ENCODE results near the gene XRRA1.

XRRA1 gene

GRCh38 chr11:74844865-74845264 lies 104.0 kb downstream of the XRRA1 start:
- H3K36me3 ChIP-seq (ENCODE audit: insufficient read depth, insufficient read length, low read length) = peaks cover 67% of the 10 kb centered on the region
- no peaks in the 10 kb centered on the region for H3K9me3 ChIP-seq (ENCODE audit: insufficient read depth, low read length)
- no peak overlapping the region for H3K4me3 ChIP-seq (ENCODE audit: insufficient read length, low read depth)
- no peak for TF ChIP-seq SUZ12 (IDR thresholded peaks at IDR 0.05; ENCODE audit: extremely low read depth, insufficient read depth, insufficient read length)
- TF ChIP-seq ZNF274 (IDR thresholded peaks at IDR 0.05; ENCODE audit: low read depth, low read length) = no peak
- no peak for TF ChIP-seq YY1 (IDR thresholded peaks at IDR 0.05; ENCODE audit: insufficient read depth, insufficient read length)
- H3K4me1 ChIP-seq (ENCODE audit: insufficient read depth, insufficient read length) = no peaks in the 10 kb centered on the region
- no peaks in the 10 kb centered on the region for H3K27me3 ChIP-seq (ENCODE audit: insufficient read depth, insufficient read length)
- no peak for DNase-seq (ENCODE audit: low read depth, low spot score)
- no peak overlapping the region for H3K9ac ChIP-seq (ENCODE audit: insufficient read length, low read depth)

GRCh38 chr11:74844072-74844471 lies 104.8 kb downstream of the XRRA1 start:
- DNase-seq (ENCODE audit: low read depth, low spot score) = no peak
- Histone ChIP-seq H3K4me1 (ENCODE audit: insufficient read depth, insufficient read length) (no peaks in the 10 kb centered on the region), H3K9ac (ENCODE audit: insufficient read length, low read depth) (no peak overlapping the region), H3K4me3 (ENCODE audit: insufficient read length, low read depth) (no peak overlapping the region), H3K27me3 (ENCODE audit: insufficient read depth, insufficient read length) (no peaks in the 10 kb centered on the region), H3K9me3 (ENCODE audit: insufficient read depth, low read length) (no peaks in the 10 kb centered on the region), H3K36me3 (ENCODE audit: insufficient read depth, insufficient read length, low read length) (peaks cover 67% of the 10 kb centered on the region)
- TF ChIP-seq ZNF274 (IDR thresholded peaks at IDR 0.05; ENCODE audit: low read depth, low read length) (no peak), SUZ12 (IDR thresholded peaks at IDR 0.05; ENCODE audit: extremely low read depth, insufficient read depth, insufficient read length) (no peak), YY1 (IDR thresholded peaks at IDR 0.05; ENCODE audit: insufficient read depth, insufficient read length) (no peak)

GRCh38 chr11:74842967-74843366 lies 105.9 kb downstream of the XRRA1 start:
- Histone ChIP-seq H3K4me3 (ENCODE audit: insufficient read length, low read depth) (no peak overlapping the region), H3K36me3 (ENCODE audit: insufficient read depth, insufficient read length, low read length) (peaks cover 73% of the 10 kb centered on the region), H3K9ac (ENCODE audit: insufficient read length, low read depth) (no peak overlapping the region), H3K4me1 (ENCODE audit: insufficient read depth, insufficient read length) (no peaks in the 10 kb centered on the region), H3K27me3 (ENCODE audit: insufficient read depth, insufficient read length) (no peaks in the 10 kb centered on the region), H3K9me3 (ENCODE audit: insufficient read depth, low read length) (no peaks in the 10 kb centered on the region)
- TF ChIP-seq ZNF274 (IDR thresholded peaks at IDR 0.05; ENCODE audit: low read depth, low read length) = no peak
- no peak for TF ChIP-seq YY1 (IDR thresholded peaks at IDR 0.05; ENCODE audit: insufficient read depth, insufficient read length)
- TF ChIP-seq SUZ12 (IDR thresholded peaks at IDR 0.05; ENCODE audit: extremely low read depth, insufficient read depth, insufficient read length) = no peak
- no peak for DNase-seq (ENCODE audit: low read depth, low spot score)

DNA sequence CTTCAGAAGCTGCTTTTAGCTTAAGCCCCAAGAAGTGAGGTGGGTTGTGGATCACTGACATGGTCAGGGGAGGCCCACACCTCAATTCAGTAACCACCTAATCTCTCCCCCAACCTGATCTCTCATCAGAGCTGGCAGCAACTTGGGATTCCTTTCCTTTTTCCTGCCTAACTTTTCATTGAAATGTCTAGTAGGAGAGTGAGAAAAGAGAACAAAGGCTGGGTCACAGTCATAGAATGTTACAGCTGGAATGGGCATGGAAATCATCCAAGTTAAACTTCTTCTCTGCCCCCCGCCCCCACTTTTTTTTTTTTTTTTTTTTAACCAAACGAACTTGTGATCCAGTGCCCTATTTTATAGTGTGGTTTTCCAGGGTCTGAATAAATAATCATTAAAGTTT lies 108.4 kb downstream of the XRRA1 start:
- Histone ChIP-seq H3K9me3 (ENCODE audit: insufficient read depth, low read length) (no peaks in the 10 kb centered on the region), H3K9ac (ENCODE audit: insufficient read length, low read depth) (no peak overlapping the region), H3K27me3 (ENCODE audit: insufficient read depth, insufficient read length) (no peaks in the 10 kb centered on the region), H3K4me3 (ENCODE audit: insufficient read length, low read depth) (no peak overlapping the region), H3K36me3 (ENCODE audit: insufficient read depth, insufficient read length, low read length) (peaks cover 78% of the 10 kb centered on the region), H3K4me1 (ENCODE audit: insufficient read depth, insufficient read length) (no peaks in the 10 kb centered on the region)
- no peak for TF ChIP-seq YY1 (IDR thresholded peaks at IDR 0.05; ENCODE audit: insufficient read depth, insufficient read length)
- no peak for TF ChIP-seq ZNF274 (IDR thresholded peaks at IDR 0.05; ENCODE audit: low read depth, low read length)
- no peak for TF ChIP-seq SUZ12 (IDR thresholded peaks at IDR 0.05; ENCODE audit: extremely low read depth, insufficient read depth, insufficient read length)
- no peak for DNase-seq (ENCODE audit: low read depth, low spot score)

DNA sequence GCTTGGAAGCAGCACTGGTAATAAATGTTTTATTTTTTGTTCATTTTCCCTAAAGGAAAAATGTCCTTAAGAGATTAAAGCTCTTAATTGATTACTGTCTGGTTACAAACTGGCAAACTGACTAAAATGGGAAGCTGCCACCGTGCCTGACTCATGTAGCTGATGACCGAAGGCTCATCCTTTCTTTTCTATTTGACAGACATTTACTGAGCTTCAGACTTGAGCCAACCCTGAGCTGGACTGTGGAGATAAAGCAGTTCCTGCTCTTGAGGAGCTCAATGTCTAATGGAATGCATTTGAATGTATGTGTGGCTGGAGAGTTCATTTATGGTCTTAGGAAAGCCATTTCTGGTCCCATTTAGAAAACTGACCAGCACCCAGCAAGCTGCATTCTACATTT lies 108.9 kb downstream of the XRRA1 start:
- H3K4me1 ChIP-seq (ENCODE audit: insufficient read depth, insufficient read length) = no peaks in the 10 kb centered on the region
- no peaks in the 10 kb centered on the region for H3K9me3 ChIP-seq (ENCODE audit: insufficient read depth, low read length)
- TF ChIP-seq ZNF274 (IDR thresholded peaks at IDR 0.05; ENCODE audit: low read depth, low read length) = no peak
- no peak for DNase-seq (ENCODE audit: low read depth, low spot score)
- H3K27me3 ChIP-seq (ENCODE audit: insufficient read depth, insufficient read length) = no peaks in the 10 kb centered on the region
- H3K4me3 ChIP-seq (ENCODE audit: insufficient read length, low read depth) = no peak overlapping the region
- H3K36me3 ChIP-seq (ENCODE audit: insufficient read depth, insufficient read length, low read length) = peaks cover 78% of the 10 kb centered on the region
- H3K9ac ChIP-seq (ENCODE audit: insufficient read length, low read depth) = no peak overlapping the region

- Histone ChIP-seq H3K9me3 (ENCODE audit: insufficient read depth, low read length) (no peaks in the 10 kb centered on the region), H3K4me1 (ENCODE audit: insufficient read depth, insufficient read length) (no peaks in the 10 kb centered on the region), H3K27me3 (ENCODE audit: insufficient read depth, insufficient read length) (no peaks in the 10 kb centered on the region), H3K36me3 (ENCODE audit: insufficient read depth, insufficient read length, low read length) (peaks cover 78% of the 10 kb centered on the region), H3K9ac (ENCODE audit: insufficient read length, low read depth) (no peak overlapping the region), H3K4me3 (ENCODE audit: insufficient read length, low read depth) (no peak overlapping the region)
- no peak for DNase-seq (ENCODE audit: low read depth, low spot score)
- no peak for TF ChIP-seq ZNF274 (IDR thresholded peaks at IDR 0.05; ENCODE audit: low read depth, low read length)
- TF ChIP-seq SUZ12 (IDR thresholded peaks at IDR 0.05; ENCODE audit: extremely low read depth, insufficient read depth, insufficient read length) = no peak
- no peak for TF ChIP-seq YY1 (IDR thresholded peaks at IDR 0.05; ENCODE audit: insufficient read depth, insufficient read length)
Observed at GRCh38 chr11:74839446-74839845, 109.4 kb downstream of the XRRA1 start.

DNA sequence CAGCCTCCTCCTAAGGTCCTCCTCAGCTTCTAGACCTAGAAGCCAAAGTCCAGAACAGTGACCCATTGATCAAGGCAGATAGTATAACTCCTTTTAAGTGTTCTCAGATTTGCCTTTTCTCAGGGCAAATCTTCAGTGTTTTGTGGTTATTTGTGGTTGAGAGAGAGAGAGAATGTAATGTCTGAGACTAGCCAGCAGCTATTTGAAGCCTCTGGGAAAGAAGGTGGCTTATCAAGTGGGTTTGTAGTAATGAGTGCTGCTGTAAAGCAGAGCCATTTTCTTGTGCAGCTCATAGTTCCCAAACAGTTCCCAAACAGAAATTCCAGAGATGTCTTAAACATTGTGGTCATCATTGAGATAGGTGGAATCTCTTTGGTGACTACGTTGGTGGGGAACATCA lies 110.7 kb downstream of the XRRA1 start:
- no peaks in the 10 kb centered on the region for H3K27me3 ChIP-seq (ENCODE audit: insufficient read depth, insufficient read length)
- H3K4me1 ChIP-seq (ENCODE audit: insufficient read depth, insufficient read length) = no peaks in the 10 kb centered on the region
- no peak overlapping the region for H3K9ac ChIP-seq (ENCODE audit: insufficient read length, low read depth)
- H3K36me3 ChIP-seq (ENCODE audit: insufficient read depth, insufficient read length, low read length) = peaks cover 65% of the 10 kb centered on the region
- no peak for DNase-seq (ENCODE audit: low read depth, low spot score)
- no peak for TF ChIP-seq YY1 (IDR thresholded peaks at IDR 0.05; ENCODE audit: insufficient read depth, insufficient read length)
- no peak for TF ChIP-seq ZNF274 (IDR thresholded peaks at IDR 0.05; ENCODE audit: low read depth, low read length)
- no peak for TF ChIP-seq SUZ12 (IDR thresholded peaks at IDR 0.05; ENCODE audit: extremely low read depth, insufficient read depth, insufficient read length)
- H3K4me3 ChIP-seq (ENCODE audit: insufficient read length, low read depth) = no peak overlapping the region
- no peaks in the 10 kb centered on the region for H3K9me3 ChIP-seq (ENCODE audit: insufficient read depth, low read length)

DNA sequence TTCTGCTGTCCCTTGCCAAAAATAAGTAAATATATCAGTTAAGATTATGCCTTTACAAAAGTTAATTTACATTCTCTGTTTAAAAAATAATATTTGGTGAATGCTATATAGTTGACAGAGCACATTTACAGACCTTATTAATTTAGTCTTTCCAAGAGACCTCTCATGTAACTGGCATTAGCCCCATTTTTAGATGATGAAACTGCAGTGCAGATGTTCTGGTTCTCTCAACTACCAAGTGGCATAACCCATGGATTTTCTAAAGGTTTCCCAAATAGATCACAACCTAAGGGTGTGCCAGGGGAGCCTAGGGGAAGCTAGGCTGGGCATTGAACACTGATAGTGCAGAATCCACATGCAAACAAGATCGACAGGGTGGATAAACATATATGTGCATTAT lies 111.7 kb downstream of the XRRA1 start:
- no peaks in the 10 kb centered on the region for H3K4me1 ChIP-seq (ENCODE audit: insufficient read depth, insufficient read length)
- no peaks in the 10 kb centered on the region for H3K27me3 ChIP-seq (ENCODE audit: insufficient read depth, insufficient read length)
- H3K9ac ChIP-seq (ENCODE audit: insufficient read length, low read depth) = no peak overlapping the region
- H3K9me3 ChIP-seq (ENCODE audit: insufficient read depth, low read length) = no peaks in the 10 kb centered on the region
- H3K36me3 ChIP-seq (ENCODE audit: insufficient read depth, insufficient read length, low read length) = peaks cover 56% of the 10 kb centered on the region
- TF ChIP-seq ZNF274 (IDR thresholded peaks at IDR 0.05; ENCODE audit: low read depth, low read length) = no peak
- no peak for TF ChIP-seq YY1 (IDR thresholded peaks at IDR 0.05; ENCODE audit: insufficient read depth, insufficient read length)
- no peak for TF ChIP-seq SUZ12 (IDR thresholded peaks at IDR 0.05; ENCODE audit: extremely low read depth, insufficient read depth, insufficient read length)
- H3K4me3 ChIP-seq (ENCODE audit: insufficient read length, low read depth) = no peak overlapping the region
- no peak for DNase-seq (ENCODE audit: low read depth, low spot score)
